Suprapubic skin (tissue), 4 donors: ENCODE measurements around the gene SULT1B1. TPM values are rescaled to one million over a fixed set of nuclear protein-coding genes. Genes with fewer than 3 reads are reported as not detected.

Source experiments
- DNase-seq, 2 donors: peaks; one replicate each; pipeline ENCODE4 v3.0.0-alpha.2; 2019; ENCODE audit warnings: low spot score in 2 of 2
- H3K27ac ChIP-seq: fragments of 200-600 bp; sonication (generic); one replicate; pipeline ENCODE4 v1.5.1; 2019
- H3K27me3 ChIP-seq: fragments of 200-600 bp; sonication (generic); one replicate; pipeline ENCODE4 v1.5.1; 2019
- H3K36me3 ChIP-seq: fragments of 200-600 bp; sonication (generic); one replicate; pipeline ENCODE4 v1.5.1; 2019
- H3K4me1 ChIP-seq: fragments of 200-600 bp; sonication (generic); one replicate; pipeline ENCODE4 v1.5.1; 2019
- H3K4me3 ChIP-seq: fragments of 200-600 bp; sonication (generic); one replicate; pipeline ENCODE4 v1.5.1; 2019; ENCODE audit warnings: mild to moderate bottlenecking
- H3K9me3 ChIP-seq: fragments of 200-600 bp; sonication (generic); one replicate; pipeline ENCODE4 v1.5.1; 2019
- CTCF ChIP-seq, 2 donors: fragments of 200-600 bp in 1 of 2; fragments of 450-650 bp in 1 of 2; sonication (generic) in 1 of 2; IDR thresholded peaks; one replicate each; pipeline ENCODE4 v1.5.1; 2016 to 2019; ENCODE audit warnings: antibody characterized with exemption in 2 of 2, mild to moderate bottlenecking in 1 of 2, moderate library complexity in 1 of 2
- EP300 ChIP-seq: sonication (generic); formaldehyde crosslinking; IDR thresholded peaks from one replicate; pipeline ENCODE4 v1.6.1; 2017; ENCODE audit warnings: antibody characterized with exemption
- POLR2A ChIP-seq, 2 donors: fragments of 450-650 bp; IDR thresholded peaks; one replicate each; pipeline ENCODE4 v1.6.1; 2017; ENCODE audit warnings: antibody characterized with exemption in 2 of 2, mild to moderate bottlenecking in 2 of 2, moderate library complexity in 2 of 2
- POLR2AphosphoS5 ChIP-seq, 3 donors: sonication (generic); formaldehyde crosslinking; IDR thresholded peaks; one replicate each; pipeline ENCODE4 v1.6.1; 2017; ENCODE audit warnings: antibody characterized with exemption in 3 of 3
- WGBS: methylation state at CpG from one replicate; pipeline ENCODE4 v1.1.5; 2018; 5-methylcytosine and 5-hydroxymethylcytosine counted together
- total RNA-seq, 4 donors: library from RNA; depleted of rRNA; stranded (reverse); fragments of >200 nt; gene quantifications; one replicate each; pipeline ENCODE4 v1.1.0, GENCODE V29; 2016

The SULT1B1 gene
- total RNA-seq, 4 donors from 2014 or later, result 0.08 to 0.24 (median 0.23) TPM

GRCh38 chr4:69763233-69763632 is 2.8 kb upstream of the SULT1B1 start:
- 95% methylated on average over 3 of the region's 3 CpGs for WGBS
- H3K27me3 ChIP-seq, result no peaks in the 10 kb centered on the region
- no peak overlapping the region for H3K4me3 ChIP-seq
- H3K4me1 ChIP-seq, result peaks cover 4% of the 10 kb centered on the region
- TF ChIP-seq CTCF (IDR thresholded peaks at IDR 0.05) (no peak), EP300 (no peak), POLR2A (IDR thresholded peaks at IDR 0.05) (no peak), POLR2AphosphoS5 (IDR thresholded peaks at IDR 0.05) (no peak)
- no peak for DNase-seq
- H3K9me3 ChIP-seq, result no peaks in the 10 kb centered on the region
- H3K27ac ChIP-seq, result no peak overlapping the region
- H3K36me3 ChIP-seq, result no peaks in the 10 kb centered on the region

GRCh38 chr4:69759189-69759604 is 1.2 kb downstream of the SULT1B1 start:
- H3K4me1 ChIP-seq, result peaks cover 4% of the 10 kb centered on the region
- no peaks in the 10 kb centered on the region for H3K36me3 ChIP-seq
- 76% methylated on average over 6 of the region's 6 CpGs for whole genome bisulfite sequencing
- no peak overlapping the region for H3K27ac ChIP-seq
- H3K4me3 ChIP-seq, result no peak overlapping the region
- H3K27me3 ChIP-seq, result no peaks in the 10 kb centered on the region
- DNase-seq, result no peak
- TF ChIP-seq EP300, result no peak
- TF ChIP-seq CTCF (IDR thresholded peaks at IDR 0.05), result no peak
- no peak for TF ChIP-seq POLR2AphosphoS5 (IDR thresholded peaks at IDR 0.05)
- no peaks in the 10 kb centered on the region for H3K9me3 ChIP-seq

- Histone ChIP-seq H3K27me3 (no peaks in the 10 kb centered on the region), H3K4me1 (peaks cover 4% of the 10 kb centered on the region), H3K9me3 (no peaks in the 10 kb centered on the region), H3K27ac (no peak overlapping the region), H3K36me3 (no peaks in the 10 kb centered on the region), H3K4me3 (no peak overlapping the region)
- WGBS, result 92% methylated on average over 2 of the region's 2 CpGs
- TF ChIP-seq CTCF (IDR thresholded peaks at IDR 0.05) (no peak), EP300 (no peak), POLR2A (IDR thresholded peaks at IDR 0.05) (no peak), POLR2AphosphoS5 (IDR thresholded peaks at IDR 0.05) (no peak)
- DNase-seq, result no peak
These were observed 3.0 kb downstream of the SULT1B1 start for GRCh38 chr4:69757464-69757863.

GRCh38 chr4:69754926-69755580 is 5.4 kb downstream of the SULT1B1 start:
- no peaks in the 10 kb centered on the region for H3K27me3 ChIP-seq
- no peak overlapping the region for H3K4me3 ChIP-seq
- no peaks in the 10 kb centered on the region for H3K9me3 ChIP-seq
- 92% methylated on average over 4 of the region's 4 CpGs for WGBS
- TF ChIP-seq POLR2AphosphoS5 (IDR thresholded peaks at IDR 0.05), result no peak
- no peak for TF ChIP-seq EP300
- no peak for TF ChIP-seq POLR2A (IDR thresholded peaks at IDR 0.05)
- no peak for TF ChIP-seq CTCF (IDR thresholded peaks at IDR 0.05)
- H3K27ac ChIP-seq, result no peak overlapping the region
- no peak for DNase-seq
- no peaks in the 10 kb centered on the region for H3K36me3 ChIP-seq
- no peaks in the 10 kb centered on the region for H3K4me1 ChIP-seq

GRCh38 chr4:69753686-69754085 is 6.7 kb downstream of the SULT1B1 start:
- Histone ChIP-seq H3K27me3 (no peaks in the 10 kb centered on the region), H3K4me1 (no peaks in the 10 kb centered on the region), H3K27ac (no peak overlapping the region), H3K4me3 (no peak overlapping the region), H3K36me3 (no peaks in the 10 kb centered on the region), H3K9me3 (no peaks in the 10 kb centered on the region)
- TF ChIP-seq EP300, result no peak
- no peak for DNase-seq
- 97% methylated on average over 1 of the region's 1 CpG for WGBS

GRCh38 chr4:69750346-69750745 is 10.1 kb downstream of the SULT1B1 start:
- TF ChIP-seq EP300 (no peak), CTCF (IDR thresholded peaks at IDR 0.05) (no peak), POLR2AphosphoS5 (IDR thresholded peaks at IDR 0.05) (no peak), POLR2A (IDR thresholded peaks at IDR 0.05) (no peak)
- Histone ChIP-seq H3K27ac (no peak overlapping the region), H3K27me3 (no peaks in the 10 kb centered on the region), H3K4me1 (no peaks in the 10 kb centered on the region), H3K4me3 (no peak overlapping the region), H3K9me3 (no peaks in the 10 kb centered on the region), H3K36me3 (no peaks in the 10 kb centered on the region)
- no peak for DNase-seq
